OCI-LY1 (cell line): ENCODE measurements around the gene RNF187.

ENCODE experiments used
- H2AFZ ChIP-seq: fragments of 200-600 bp; sonication (generic), shearing (Covaris generic); 2 replicates; pipeline ENCODE4 v1.6.0; 2014; ENCODE audit warnings: antibody characterized with exemption, mild to moderate bottlenecking, low read length
- H3F3A ChIP-seq: fragments of 200-600 bp; sonication (generic), shearing (Covaris generic); 2 replicates; pipeline ENCODE4 v1.6.0; 2014; ENCODE audit warnings: mild to moderate bottlenecking, antibody characterized with exemption, low read length, moderate library complexity; ENCODE audit not compliant: insufficient read depth
- H3K27ac ChIP-seq: fragments of 200-600 bp; sonication (generic); 2 replicates; pipeline ENCODE4 v1.5.1; 2014; ENCODE audit warnings: low read length, mixed run types, mild to moderate bottlenecking, low read depth; ENCODE audit not compliant: poor library complexity, severe bottlenecking
- H3K27me3 ChIP-seq: fragments of 200-600 bp; sonication (generic); 2 replicates; pipeline ENCODE4 v1.6.0; 2014; ENCODE audit warnings: antibody characterized with exemption, mild to moderate bottlenecking, low read length, moderate library complexity; ENCODE audit not compliant: insufficient read depth
- H3K36me3 ChIP-seq: fragments of 200-600 bp; sonication (generic); 2 replicates; pipeline ENCODE4 v1.6.1; 2014; ENCODE audit warnings: mild to moderate bottlenecking, antibody characterized with exemption, low read length, moderate library complexity, mixed read lengths; ENCODE audit not compliant: insufficient read depth
- H3K4me1 ChIP-seq: fragments of 200-600 bp; sonication (generic); 2 replicates; pipeline ENCODE4 v1.5.1; 2014; ENCODE audit warnings: mild to moderate bottlenecking, low read length, moderate library complexity; ENCODE audit not compliant: insufficient read depth, severe bottlenecking
- H3K4me2 ChIP-seq: fragments of 200-600 bp; sonication (generic), shearing (Covaris generic); 2 replicates; pipeline ENCODE4 v1.6.1; 2014; ENCODE audit warnings: low read length
- H3K4me3 ChIP-seq: fragments of 200-600 bp; sonication (generic); 2 replicates; pipeline ENCODE4 v1.5.1; 2014; ENCODE audit warnings: low read length, low read depth, mild to moderate bottlenecking, mixed read lengths; ENCODE audit not compliant: poor library complexity, severe bottlenecking
- H3K79me2 ChIP-seq: fragments of 200-600 bp; shearing (Covaris generic); 2 replicates; pipeline ENCODE4 v1.6.1; 2016; ENCODE audit warnings: mixed run types, low read length, mixed read lengths; ENCODE audit not compliant: insufficient read depth
- H3K9ac ChIP-seq: fragments of 200-600 bp; sonication (generic), shearing (Covaris generic); 2 replicates; pipeline ENCODE4 v1.6.1; 2014; ENCODE audit warnings: mild to moderate bottlenecking, low read length, mixed read lengths
- H3K9me2 ChIP-seq: fragments of 200-600 bp; sonication (generic), shearing (Covaris generic); 2 replicates; pipeline ENCODE4 v1.6.1; 2014; ENCODE audit warnings: low read depth, mild to moderate bottlenecking, low read length, mixed read lengths
- H3K9me3 ChIP-seq: fragments of 200-600 bp; shearing (Covaris generic); 2 replicates; pipeline ENCODE4 v1.6.1; 2014; ENCODE audit warnings: low read length, mixed read lengths
- H4K20me1 ChIP-seq: fragments of 200-600 bp; sonication (generic), shearing (Covaris generic); 2 replicates; pipeline ENCODE4 v1.6.0; 2016; ENCODE audit warnings: mild to moderate bottlenecking, low read length; ENCODE audit not compliant: insufficient read depth
- EZH2 ChIP-seq: fragments of 200-600 bp; sonication (generic), shearing (Covaris generic); IDR thresholded peaks from 2 replicates; pipeline ENCODE4 v1.8.0; 2017; ENCODE audit warnings: borderline replicate concordance, mixed run types, mild to moderate bottlenecking, antibody characterized with exemption, low read length, moderate library complexity, mixed read lengths
- TF ChIP-seq, protein P1 (sequence below): fragments of 200-600 bp; sonication (generic), shearing (Covaris generic); IDR thresholded peaks from 2 replicates; pipeline ENCODE4 v1.5.1; 2017; ENCODE audit warnings: mild to moderate bottlenecking, antibody characterized with exemption, low read length, moderate library complexity, mixed read lengths

Gene RNF187

DNA sequence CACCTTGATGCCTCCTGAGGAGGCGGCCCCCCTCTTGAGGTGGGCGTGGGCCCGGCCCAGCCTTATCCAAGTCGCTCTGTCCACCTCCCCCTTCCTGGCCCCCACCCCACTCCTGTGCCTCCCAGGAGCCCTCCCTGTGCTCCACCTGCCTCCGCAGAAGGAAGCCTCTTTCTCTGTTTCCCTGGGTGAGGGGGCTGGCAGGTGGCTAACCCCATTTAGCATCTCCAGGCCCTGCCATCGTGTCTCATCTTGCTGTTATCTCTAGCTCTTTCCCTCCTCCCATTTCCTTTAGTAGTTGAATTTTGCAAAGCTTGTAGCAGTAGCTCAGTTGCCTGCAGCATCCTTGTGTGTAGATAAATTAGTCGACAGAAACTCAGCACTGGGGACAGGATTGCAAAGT is 7.2 kb downstream of the RNF187 start:
- no peak for TF ChIP-seq EZH2
- TF ChIP-seq, protein P1, sequence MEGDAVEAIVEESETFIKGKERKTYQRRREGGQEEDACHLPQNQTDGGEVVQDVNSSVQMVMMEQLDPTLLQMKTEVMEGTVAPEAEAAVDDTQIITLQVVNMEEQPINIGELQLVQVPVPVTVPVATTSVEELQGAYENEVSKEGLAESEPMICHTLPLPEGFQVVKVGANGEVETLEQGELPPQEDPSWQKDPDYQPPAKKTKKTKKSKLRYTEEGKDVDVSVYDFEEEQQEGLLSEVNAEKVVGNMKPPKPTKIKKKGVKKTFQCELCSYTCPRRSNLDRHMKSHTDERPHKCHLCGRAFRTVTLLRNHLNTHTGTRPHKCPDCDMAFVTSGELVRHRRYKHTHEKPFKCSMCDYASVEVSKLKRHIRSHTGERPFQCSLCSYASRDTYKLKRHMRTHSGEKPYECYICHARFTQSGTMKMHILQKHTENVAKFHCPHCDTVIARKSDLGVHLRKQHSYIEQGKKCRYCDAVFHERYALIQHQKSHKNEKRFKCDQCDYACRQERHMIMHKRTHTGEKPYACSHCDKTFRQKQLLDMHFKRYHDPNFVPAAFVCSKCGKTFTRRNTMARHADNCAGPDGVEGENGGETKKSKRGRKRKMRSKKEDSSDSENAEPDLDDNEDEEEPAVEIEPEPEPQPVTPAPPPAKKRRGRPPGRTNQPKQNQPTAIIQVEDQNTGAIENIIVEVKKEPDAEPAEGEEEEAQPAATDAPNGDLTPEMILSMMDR = no peak
- no peaks in the 10 kb centered on the region for H3K9me2 ChIP-seq
- H3K4me2 ChIP-seq = no peak overlapping the region
- no peak overlapping the region for H3K27ac ChIP-seq
- H3K4me3 ChIP-seq = no peak overlapping the region
- H2AFZ ChIP-seq = no peak overlapping the region
- no peaks in the 10 kb centered on the region for H3F3A ChIP-seq
- H3K9ac ChIP-seq = no peak overlapping the region
- peaks cover 43% of the 10 kb centered on the region for H3K36me3 ChIP-seq
- no peaks in the 10 kb centered on the region for H3K9me3 ChIP-seq
- peaks cover 17% of the 10 kb centered on the region for H3K4me1 ChIP-seq
- no peaks in the 10 kb centered on the region for H3K27me3 ChIP-seq
- no peaks in the 10 kb centered on the region for H4K20me1 ChIP-seq
- no peaks in the 10 kb centered on the region for H3K79me2 ChIP-seq

DNA sequence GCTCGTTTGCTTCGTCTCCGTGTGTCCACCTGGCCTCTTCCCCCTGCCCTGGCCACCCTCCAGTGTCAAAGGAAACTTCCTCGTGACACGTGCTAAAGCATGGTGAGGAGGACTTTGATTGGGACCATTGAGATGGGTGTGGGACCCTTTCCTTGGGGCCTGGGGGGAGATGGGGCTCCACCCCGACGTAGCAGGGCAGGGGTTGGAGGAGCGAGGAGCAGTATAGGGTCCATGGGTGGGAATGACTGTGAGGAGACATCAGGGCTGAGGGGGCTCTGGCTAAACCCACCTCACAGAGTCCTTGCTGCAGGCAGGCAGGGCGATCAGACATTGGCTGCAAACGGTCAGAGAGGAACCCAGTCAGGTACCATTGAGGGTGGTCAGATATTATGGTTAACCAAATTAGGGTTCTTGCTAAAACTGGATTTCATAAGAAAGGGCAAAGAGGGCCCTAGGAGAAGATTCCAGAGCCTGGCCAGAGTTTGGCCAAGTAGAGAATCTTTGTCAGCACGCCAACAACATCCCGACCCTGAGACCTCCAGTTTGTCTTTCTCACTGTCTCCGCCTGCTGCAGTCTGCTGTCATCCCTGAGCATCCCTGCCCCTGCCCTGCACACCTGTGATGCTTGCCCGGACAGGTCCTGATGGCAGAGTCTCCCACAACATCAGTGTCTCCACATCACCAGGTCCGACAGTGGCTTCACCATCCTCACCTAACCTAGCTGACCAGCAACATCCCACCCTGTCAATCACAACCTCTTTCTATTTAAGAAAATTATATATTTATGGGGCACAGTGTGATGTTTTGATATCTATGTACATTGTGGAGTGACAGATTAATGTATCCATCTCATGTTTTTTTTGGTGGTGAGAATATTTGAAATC is 8.0 kb downstream of the RNF187 start:
- Histone ChIP-seq H3K9me3 (no peaks in the 10 kb centered on the region), H3K79me2 (no peaks in the 10 kb centered on the region), H3K9me2 (no peaks in the 10 kb centered on the region), H4K20me1 (no peaks in the 10 kb centered on the region), H3K27me3 (no peaks in the 10 kb centered on the region), H3K4me3 (no peak overlapping the region), H3K9ac (no peak overlapping the region), H3K4me1 (peaks cover 11% of the 10 kb centered on the region), H3K27ac (no peak overlapping the region), H3K4me2 (no peak overlapping the region), H3K36me3 (peaks cover 43% of the 10 kb centered on the region), H3F3A (no peaks in the 10 kb centered on the region), H2AFZ (no peak overlapping the region)
- no peak for TF ChIP-seq EZH2
- TF ChIP-seq, protein P1 = no peak

DNA sequence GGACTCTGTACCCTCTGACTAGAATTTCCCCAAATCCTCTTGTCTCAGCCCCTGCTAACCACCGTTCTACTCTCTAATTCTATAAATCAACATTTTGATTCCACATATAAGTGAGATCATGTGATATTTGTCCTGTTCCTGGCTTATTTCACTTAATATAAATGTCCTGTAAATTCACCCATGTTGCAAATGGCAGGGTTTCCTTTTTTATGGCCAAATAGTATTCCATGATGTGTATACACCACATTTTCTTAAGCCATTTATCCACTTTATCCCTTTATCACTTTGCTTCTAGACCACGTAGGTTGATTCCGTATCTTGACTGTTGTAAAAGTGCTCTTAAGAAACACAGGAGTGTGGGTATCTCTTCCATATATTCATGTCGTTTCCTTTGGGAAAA is 8.9 kb downstream of the RNF187 start:
- Histone ChIP-seq H3K4me2 (no peak overlapping the region), H3K36me3 (peaks cover 37% of the 10 kb centered on the region), H2AFZ (no peak overlapping the region), H3K4me1 (peaks cover 11% of the 10 kb centered on the region), H3K27me3 (no peaks in the 10 kb centered on the region), H3K27ac (no peak overlapping the region), H3K9me2 (no peaks in the 10 kb centered on the region), H3K9me3 (no peaks in the 10 kb centered on the region), H3K4me3 (no peak overlapping the region), H4K20me1 (no peaks in the 10 kb centered on the region), H3K79me2 (no peaks in the 10 kb centered on the region), H3F3A (no peaks in the 10 kb centered on the region), H3K9ac (no peak overlapping the region)
- TF ChIP-seq EZH2 = no peak
- TF ChIP-seq, protein P1 = no peak
